Fibroblast of peridontal ligament (primary cell): ENCODE results near the gene VMP1.
"Not testable (repeated sequence)": the region's sequence is repeated elsewhere in the genome, so short reads cannot be mapped to it uniquely, and the experiment has no call there.

Experiments
- DNase-seq: peaks from one replicate; pipeline ENCODE4 v3.0.0-alpha.2; 2010; ENCODE audit errors: extremely low read depth

VMP1 gene

DNA sequence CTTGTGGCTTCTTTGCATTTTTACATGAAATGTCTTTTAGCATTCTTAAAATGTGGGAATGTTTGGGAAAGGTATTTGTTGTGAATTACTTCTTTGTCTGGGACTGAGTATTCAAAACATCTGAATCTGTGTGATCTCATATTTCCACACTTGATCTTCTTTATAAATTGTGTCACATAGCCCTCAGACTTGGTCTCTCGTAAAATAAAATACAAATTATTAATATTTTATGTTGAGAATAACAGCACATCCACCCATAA is 103.4 kb downstream of the VMP1 start:
- no peak for DNase-seq

DNA sequence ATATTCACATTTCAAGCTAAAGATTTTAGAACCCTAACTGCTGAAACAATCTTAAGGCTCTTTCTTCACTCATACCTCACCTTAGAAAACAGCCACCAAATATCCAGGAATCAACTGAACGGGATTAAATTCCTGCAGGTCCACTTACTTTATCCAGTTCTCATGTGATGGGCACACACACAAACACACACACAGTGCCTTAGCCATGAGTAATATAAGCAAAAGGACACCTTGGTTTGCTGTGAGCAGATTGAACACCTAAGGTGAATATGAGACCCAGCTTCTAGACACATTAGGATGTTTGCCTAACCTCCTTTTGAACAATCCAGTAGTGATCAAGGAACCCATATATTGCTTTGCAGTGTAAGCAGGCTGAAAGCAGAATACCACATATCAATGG is 103.8 kb downstream of the VMP1 start:
- DNase-seq: no peak

DNA sequence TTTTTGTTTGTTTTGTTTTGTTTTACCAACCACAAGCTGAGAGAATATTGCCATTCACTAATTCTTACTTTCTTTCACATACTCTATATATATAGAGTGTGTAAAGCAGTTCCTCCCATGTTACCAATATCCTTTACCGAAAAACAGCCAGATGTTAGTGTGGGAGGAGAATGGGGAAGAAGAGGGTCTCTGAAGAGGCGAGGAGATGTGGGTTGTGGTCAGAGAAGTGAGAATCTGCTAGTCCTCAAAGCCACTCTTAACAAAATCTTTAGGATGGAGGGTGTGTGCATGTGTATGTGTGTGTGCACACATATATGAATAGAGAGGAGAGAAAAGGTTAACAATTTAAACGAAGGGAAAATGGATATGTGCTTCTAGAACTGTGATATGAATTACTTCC is 104.7 kb downstream of the VMP1 start:
- no peak for DNase-seq

DNA sequence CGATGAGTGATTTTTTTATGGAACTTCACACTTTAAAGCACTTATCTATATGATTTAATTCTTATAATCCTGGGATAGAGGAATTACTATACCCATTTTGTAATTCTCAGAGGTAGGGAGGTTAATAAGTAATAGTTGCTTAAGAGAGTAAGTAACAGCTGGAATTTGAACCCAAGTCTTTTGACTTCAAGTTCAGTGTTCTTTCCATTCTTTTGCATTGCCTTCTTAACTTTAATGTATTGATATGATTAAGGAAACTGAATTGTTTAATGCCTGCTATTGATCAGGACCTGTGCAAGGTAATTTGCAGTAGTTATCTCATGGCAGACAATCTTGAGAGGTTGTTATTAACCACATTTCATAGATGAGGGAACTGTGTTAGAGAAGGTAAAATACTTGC is 106.8 kb downstream of the VMP1 start:
- no peak for DNase-seq

DNA sequence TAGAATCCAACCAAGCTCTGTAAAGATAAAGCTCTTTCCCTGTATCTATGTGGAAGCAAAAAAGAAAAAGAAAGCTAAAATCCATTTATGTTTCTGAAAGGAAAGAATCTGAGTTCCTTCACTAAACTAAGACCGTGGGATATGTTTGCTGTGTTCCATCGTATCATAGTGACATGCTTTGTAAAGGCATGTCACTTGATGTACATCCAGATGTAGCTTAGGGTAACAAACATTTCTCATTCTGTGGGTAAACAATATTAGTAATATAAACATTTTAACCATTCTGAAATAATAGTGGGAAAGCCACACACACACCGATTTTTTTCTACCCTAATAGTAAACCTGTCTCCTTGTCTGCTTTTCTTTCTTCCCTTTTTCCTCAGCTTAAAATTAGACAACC is 107.2 kb downstream of the VMP1 start:
- no peak for DNase-seq

DNA sequence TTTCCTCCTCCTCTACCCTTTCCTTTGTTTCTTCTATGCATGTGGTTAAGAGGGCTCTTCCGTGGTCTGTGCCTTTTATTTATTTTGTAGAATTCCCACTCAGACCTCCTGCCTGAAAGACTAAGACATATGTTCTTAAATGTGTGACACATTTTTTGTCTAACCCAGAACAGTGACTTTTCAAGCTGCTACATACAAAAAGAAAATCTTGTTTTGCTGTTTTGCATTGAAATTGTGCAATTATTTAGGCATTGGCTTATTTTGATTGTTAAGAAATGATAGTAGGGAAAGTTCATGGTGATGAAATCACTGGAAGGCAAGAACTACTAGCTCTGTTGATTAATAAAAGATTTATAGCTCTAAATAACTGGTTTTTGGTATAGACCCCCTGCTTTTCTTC is 108.5 kb downstream of the VMP1 start:
- peak; percentile 60 for DNase-seq

DNA sequence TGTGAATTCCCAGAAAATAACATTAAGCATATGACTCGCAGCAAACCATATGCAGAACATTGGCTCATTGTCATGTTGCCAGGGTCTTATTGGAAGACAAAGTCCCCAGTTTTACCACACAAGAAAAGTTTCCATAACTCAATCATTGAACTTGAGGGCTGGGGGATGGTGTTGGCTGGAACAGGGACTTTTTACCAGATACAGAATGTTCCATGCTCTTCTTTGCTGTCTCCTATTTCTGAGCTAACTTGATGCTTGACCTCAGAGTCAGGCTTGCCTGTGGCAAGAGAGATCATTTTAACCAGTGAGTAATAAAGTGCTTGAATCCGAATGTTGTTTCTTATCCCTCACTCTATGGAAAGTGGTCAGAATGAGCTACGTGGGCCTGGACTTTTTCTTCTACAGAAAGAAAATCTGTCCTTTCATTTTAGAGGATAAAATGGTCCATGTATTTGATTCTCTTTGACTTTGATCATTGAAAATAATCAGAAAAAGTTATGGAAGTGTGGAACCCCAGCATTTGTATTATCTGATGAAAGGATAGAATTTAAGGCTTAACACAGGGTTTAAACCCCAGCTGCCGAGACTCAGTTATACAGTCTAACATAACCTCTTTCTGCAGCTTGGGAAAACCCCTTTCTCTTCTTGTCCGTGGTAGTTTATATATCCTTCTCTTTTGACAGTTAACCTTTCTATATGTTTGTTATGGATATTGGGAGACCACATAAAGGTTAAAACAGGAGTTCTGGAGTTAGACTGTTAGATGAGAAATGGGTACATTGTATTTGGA is 118.3 kb downstream of the VMP1 start:
- DNase-seq: peak; percentile 86

DNA sequence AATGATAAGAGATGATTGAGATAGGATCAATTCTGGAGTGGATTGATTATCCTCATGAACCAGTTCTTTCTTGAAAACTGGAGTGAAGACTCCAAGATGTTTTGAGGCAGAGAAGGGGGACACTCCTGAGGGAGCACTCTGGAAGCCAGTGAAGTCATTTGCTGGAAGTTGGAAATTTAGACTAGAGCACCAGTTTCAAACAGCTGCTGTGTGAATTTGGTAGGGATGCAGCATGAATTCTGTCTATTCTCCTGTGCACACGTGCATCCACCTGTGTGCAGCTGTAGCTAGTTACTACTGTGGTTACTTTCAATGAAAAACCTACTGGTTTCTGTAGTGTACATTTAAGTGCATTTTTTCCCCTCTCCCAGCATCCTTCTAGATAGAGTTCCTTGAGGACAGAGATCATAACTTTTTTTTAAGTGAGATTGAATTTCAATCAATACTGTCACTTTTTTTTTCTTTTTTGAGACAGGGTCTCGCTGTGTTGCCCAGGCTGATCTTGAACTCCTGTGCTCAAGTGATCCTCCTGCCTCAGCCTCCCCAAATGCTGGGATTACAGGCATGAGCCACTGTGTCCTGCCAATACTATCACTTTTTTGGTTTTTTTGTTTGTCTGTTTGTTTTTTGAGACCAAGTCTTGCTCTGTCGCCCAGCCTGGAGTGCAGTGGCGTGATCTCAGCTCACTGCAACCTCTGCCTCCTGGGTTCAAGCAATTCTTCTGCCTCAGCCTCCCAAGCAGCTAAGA is 119.4 kb downstream of the VMP1 start:
- no peak for DNase-seq

DNA sequence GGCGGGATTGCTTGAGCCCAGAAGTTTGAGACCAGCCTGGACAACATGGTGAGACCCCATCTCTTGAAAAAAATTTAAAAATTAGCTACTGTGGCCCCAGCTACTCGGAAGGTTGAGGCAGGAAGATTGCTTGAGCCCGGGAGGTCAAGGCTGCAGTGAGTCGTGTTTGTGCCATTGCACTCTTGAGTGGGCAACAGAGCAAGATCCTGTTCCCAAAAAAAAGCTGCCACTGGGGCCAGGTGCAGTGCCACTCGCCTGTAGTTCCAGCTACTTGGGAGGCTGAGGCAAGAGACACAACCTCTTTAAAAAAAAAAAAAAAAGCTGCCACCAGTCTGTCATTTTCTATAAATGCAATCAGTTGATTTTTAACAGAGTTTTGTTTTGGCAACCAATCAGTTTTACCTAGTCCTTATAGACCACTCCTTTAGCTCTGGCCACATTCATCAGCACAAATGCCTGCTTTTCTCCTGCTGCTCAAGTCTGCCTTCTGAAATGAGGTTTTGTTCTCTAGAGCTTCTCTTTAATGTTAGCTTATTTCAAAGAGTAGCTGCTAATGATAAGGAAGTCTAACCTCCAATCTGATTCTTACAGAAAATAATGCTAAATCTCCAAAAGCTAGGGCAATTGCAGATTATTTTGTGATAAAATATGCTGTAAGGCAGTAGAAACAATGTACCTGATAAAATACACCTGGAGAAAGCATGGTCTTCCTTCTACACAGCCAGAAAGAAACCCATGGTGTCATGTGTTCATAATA is 120.4 kb downstream of the VMP1 start:
- DNase-seq: no peak

DNA sequence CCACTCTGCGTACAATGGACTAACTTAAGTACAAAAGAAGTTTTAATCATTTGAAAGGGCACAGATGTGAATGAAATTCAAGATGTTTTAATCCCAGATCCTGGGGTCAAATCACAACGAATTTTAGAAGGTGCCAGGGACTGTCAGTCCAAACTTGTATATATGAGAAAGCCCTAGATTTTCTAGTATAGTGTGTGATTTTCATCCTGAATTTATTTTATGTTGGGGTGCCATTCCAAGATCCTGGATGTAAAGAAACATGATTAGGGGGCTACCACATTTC is 121.0 kb downstream of the VMP1 start:
- DNase-seq: no peak

DNA sequence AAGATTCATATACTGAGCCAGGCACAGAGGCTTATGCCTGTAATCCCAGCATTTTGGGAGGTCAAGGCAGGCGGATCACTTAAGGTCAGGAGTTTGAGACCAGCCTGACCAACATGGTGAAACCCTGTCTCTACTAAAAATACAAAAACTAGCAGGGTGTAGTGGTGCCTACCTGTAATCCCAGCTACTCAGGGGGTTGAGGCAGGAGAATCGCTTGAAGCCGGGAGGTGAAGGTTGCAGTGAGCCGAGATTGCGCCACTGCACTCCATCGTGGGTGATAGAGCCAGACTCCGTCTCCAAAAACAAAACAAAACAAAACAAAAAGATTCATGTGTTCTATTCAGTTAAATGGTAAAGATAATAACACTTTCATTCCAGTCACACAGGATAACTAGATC is 121.4 kb downstream of the VMP1 start:
- not testable (repeated sequence) for DNase-seq

DNA sequence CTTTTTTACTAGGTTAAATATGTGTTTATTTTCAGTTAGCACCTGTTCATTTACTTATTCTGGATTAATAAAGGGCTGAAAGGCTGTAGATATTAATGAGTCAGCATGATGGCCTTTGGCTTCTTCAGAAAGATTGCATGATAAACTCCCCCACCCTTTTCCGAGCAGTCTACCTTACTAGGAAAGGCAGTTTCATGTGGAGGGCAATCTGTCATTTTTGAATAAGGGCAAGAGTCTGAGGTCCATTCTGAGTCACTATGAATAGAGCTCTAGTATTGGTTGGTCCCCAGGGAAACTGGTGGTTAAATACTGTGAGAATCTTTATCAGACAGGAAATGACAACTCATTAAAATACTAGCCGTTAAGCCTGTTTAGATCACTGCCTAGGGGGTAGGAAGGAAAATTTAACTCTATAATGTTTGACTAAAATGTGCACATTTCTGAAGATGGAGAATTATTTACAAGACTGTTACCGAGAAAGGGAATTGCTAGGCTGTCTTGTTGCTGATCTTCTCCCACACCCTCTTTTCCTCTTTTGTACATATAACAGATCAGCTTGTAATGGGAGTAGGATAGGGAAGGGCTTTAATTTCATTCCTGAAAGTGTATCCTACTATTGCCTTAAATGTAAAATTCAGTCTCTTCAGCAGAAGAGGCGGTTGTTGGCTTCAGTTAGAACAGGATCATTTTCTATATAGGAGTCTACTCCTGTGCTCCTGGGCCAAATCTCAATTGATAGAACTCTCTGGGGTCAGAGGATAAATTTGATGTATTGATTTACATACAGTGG is 122.0 kb downstream of the VMP1 start:
- DNase-seq: peak; percentile 89

DNA sequence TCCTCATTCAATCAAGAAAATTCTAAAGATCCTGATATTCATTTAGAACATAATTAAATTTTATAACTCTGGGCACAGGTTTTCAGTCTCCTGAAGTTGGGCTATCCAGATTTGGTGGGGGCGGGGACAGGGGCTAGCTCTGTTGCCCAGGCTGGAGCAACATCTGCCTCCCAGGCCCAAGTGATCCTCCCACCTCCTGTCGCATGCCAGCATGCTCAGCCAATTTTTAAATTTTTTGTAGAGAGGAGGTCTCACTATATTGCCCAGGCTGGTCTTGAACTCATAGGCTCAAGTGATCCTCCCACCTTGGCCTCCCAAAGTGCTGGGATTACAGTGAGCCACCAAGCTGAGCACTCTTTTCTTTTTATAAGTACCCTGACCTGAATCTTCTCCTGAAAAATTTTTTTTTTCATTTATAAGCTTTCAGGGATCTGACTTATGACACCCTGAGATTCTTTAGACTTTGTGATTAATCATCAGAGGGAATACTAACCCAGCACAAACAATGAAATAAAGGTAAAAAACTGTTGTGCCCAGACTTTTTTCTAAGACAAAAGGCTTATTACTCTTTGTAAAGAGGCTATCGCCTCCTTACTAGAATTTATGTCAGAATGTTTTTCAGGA is 122.7 kb downstream of the VMP1 start:
- DNase-seq: no peak

DNA sequence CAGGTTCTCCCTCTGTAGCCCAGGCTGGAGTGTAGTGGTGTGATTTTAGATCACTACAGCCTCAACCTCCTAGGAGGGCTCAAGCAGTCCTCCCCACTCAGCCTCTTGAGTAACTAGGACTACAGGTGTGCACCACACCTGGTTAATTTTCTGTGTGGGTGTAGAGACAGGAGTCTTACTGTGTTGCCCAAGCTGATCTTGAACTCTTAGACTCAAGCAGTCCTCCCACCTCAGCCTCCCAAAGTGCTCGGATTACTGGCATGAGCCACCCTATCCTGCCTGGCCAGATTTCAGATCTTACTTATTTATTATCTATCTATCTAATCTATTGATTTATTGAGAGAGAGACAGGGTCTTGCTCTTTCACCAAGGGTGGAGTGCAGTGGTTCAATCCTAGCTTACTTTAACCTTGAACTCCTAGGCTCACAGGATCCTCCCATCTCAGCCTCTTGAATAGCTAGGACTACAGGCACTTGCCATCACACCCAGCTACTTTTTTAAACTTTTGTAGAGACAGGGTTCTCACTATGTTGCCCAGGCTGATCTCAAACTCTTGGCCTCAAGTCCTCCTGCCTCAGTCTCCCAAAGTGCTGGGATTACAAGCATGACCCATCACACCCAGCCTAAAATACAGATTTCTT is 123.5 kb downstream of the VMP1 start:
- no peak for DNase-seq

DNA sequence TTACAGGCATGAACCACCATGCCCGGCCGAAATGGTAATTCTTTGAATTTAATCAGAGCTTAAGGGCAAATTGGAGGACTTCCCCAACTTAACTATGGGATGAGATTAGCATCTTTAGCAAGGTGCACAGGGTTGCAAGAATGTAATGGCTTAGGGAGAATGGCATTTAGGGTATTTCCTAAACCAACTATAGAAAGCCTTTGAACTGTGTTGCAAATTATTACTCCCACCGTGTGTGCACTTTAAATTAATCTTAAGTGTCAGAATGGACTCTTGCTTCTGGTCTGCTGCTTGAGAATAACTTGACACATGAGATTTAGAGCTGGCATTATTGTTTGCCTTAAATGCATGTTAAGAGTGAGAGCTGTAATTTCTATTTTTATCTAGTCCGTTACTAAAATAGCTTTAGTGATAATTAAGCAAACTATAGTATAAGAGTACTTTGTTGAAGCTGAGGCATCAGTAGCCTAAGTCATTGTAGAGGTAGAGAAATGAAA is 125.5 kb downstream of the VMP1 start:
- DNase-seq: no peak

DNA sequence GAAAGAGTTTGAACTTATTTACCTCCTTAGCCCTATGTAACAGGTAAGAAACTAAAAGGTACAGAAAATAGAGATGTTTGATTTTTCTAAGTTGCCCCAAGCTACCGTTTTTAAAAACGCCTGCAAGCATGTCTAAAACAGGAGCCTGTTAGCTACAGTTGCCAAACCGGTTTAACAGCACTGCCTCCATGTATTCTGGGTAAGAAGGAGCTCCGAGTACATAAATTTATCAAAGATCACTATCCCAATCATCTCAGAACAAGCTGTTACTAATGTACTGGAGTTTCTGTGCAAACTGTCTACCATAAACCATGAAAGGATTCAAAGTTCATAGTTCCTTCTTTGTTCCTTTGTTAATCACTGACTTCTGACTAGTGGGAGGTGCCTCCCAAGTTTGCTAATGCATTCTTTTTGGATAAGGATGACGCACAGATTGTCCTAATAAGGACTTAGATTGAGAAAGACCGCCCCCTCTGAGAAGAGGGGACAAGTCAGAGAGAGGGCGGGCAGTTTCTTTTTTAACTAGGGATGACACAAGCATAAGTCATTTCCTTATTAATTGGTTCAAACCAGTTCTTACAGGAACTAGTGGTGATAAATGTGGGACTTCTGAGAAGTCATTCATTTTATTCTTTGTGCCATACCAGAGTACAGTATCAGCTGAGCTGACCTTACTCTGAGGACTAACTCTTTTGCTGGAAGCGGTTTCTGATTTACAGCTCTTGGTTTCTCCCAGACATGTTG is 130.0 kb downstream of the VMP1 start:
- DNase-seq: peak; percentile 100

DNA sequence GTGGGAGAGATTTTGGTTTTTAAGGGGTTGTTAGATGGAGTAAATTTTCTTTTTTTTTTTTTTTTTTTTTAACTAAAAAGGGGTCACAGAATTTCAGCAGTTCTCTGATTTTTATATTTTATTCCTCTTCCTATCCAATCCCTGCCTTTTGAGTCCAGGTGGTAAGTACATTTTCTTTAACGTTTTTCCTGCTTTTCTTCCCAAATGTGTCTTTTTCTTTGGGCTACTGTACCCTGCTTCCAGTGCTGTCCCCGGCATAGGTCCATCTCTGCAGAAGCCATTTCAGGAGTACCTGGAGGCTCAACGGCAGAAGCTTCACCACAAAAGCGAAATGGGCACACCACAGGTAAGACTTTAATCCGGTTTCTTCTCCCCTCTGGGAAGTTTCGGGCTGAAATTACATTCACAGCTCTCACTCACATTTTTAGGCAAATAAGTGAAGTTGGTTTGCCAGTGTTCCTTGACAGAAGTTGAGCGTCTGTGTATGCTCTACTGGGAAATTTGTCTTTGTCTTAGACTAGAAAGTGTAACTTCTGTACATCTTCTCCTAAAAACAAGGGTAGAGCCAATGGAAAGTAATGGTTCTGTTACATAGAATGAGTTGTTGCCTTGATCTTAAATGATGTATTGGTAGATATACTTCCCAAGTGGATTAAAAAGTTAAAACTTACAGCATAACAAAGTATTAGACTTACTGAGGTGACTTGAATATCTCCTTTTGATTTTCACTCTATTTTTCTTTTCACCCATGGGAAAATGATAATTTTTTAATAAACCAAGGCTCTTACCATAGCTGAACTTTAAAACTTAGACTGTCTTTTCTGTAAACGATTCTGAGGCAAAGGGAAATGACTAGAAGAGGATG is 130.8 kb downstream of the VMP1 start:
- DNase-seq: peak; percentile 69

DNA sequence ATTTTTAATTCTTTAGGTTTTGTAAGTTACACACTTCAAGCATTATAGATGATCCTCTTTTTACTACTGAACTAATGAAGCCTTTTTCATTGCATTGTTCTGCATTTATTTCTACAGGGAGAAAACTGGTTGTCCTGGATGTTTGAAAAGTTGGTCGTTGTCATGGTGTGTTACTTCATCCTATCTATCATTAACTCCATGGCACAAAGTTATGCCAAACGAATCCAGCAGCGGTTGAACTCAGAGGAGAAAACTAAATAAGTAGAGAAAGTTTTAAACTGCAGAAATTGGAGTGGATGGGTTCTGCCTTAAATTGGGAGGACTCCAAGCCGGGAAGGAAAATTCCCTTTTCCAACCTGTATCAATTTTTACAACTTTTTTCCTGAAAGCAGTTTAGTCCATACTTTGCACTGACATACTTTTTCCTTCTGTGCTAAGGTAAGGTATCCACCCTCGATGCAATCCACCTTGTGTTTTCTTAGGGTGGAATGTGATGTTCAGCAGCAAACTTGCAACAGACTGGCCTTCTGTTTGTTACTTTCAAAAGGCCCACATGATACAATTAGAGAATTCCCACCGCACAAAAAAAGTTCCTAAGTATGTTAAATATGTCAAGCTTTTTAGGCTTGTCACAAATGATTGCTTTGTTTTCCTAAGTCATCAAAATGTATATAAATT is 132.3 kb downstream of the VMP1 start:
- DNase-seq: peak; percentile 69
